Caco-2 (cell line): Measurements from ENCODE around the gene VTI1A. TPM values are rescaled to one million over a fixed set of nuclear protein-coding genes. Genes with fewer than 3 reads are reported as not detected.
"Not testable (repeated sequence)": the region's sequence is repeated elsewhere in the genome, so short reads cannot be mapped to it uniquely, and the experiment has no call there.

ENCODE experiments used
- BruUV-seq: library from RNA; stranded (reverse); fragments of 400-500 nt; replicated peaks from 2 replicates; lab custom pipeline; 2021; lab: Mats Ljungman, UMichigan
- CTCF ChIA-PET: fragments of 300-600 bp; sonication (Branson Sonifier 250); formaldehyde crosslinking; loops from one replicate; lab custom pipeline; 2022; ENCODE audit warnings: antibody characterized with exemption; lab: Charles Lee
- POLR2A ChIA-PET: fragments of 300-600 bp; sonication (Branson Sonifier 250); formaldehyde crosslinking; loops from one replicate; lab custom pipeline; 2022; ENCODE audit warnings: antibody characterized with exemption; lab: Charles Lee
- DNase-seq, 2 experiments: peaks; one replicate each; pipeline versions ENCODE4 v3.0.0 to v3.0.0-alpha.2; 2020 to 2022
- H3K27me3 ChIP-seq: replicated peaks from 2 replicates; pipeline ENCODE4 v1.6.0; 2011; ENCODE audit warnings: low read length; ENCODE audit not compliant: control insufficient read depth, insufficient read depth
- H3K36me3 ChIP-seq: 2 replicates; pipeline ENCODE4 v1.5.1; 2011; ENCODE audit warnings: low read length; ENCODE audit not compliant: control insufficient read depth, insufficient read depth
- H3K4me1 ChIP-seq: fragments of 250-450 bp; sonication (Bioruptor Pico); 2 replicates; pipeline ENCODE4 v1.5.1; 2020; ENCODE audit warnings: mild to moderate bottlenecking
- H3K4me3 ChIP-seq: 2 replicates; pipeline ENCODE4 v1.5.1; 2011; ENCODE audit warnings: low read depth, mild to moderate bottlenecking, control low read depth, low read length
- H3K9me3 ChIP-seq: fragments of 250-450 bp; sonication (Bioruptor Pico); 2 replicates; pipeline ENCODE4 v1.5.1; 2020; ENCODE audit warnings: mild to moderate bottlenecking, moderate library complexity
- H3K27ac Mint-ChIP-seq: one replicate; pipeline ENCODE4 v1.8.0; 2022; ENCODE audit warnings: mixed read lengths; ENCODE audit not compliant: unreplicated experiment
- H3K27me3 Mint-ChIP-seq: one replicate; pipeline ENCODE4 v1.8.0; 2022; ENCODE audit warnings: mixed read lengths; ENCODE audit not compliant: insufficient read depth, unreplicated experiment
- H3K36me3 Mint-ChIP-seq: one replicate; pipeline ENCODE4 v1.8.0; 2022; ENCODE audit warnings: mild to moderate bottlenecking, mixed read lengths; ENCODE audit not compliant: insufficient read depth, unreplicated experiment
- H3K4me1 Mint-ChIP-seq: one replicate; pipeline ENCODE4 v1.8.0; 2022; ENCODE audit warnings: low read depth, mixed read lengths; ENCODE audit not compliant: unreplicated experiment
- H3K4me3 Mint-ChIP-seq: one replicate; pipeline ENCODE4 v1.8.0; 2022; ENCODE audit warnings: mild to moderate bottlenecking, moderate library complexity, mixed read lengths; ENCODE audit not compliant: unreplicated experiment
- H3K9me3 Mint-ChIP-seq: one replicate; pipeline ENCODE4 v1.8.0; 2022; ENCODE audit warnings: mixed read lengths; ENCODE audit not compliant: unreplicated experiment
- CTCF ChIP-seq, 2 experiments: fragments of 200-600 bp in 1 of 2; IDR thresholded peaks; 1 replicate in 1 of 2; 2 replicates in 1 of 2; pipeline versions ENCODE4 v1.5.1 to v1.8.0; 2011 to 2022; ENCODE audit warnings: antibody characterized with exemption in 1 of 2, control low read depth in 1 of 2, inconsistent platforms in 1 of 2, low read depth in 1 of 2, low read length in 1 of 2, mild to moderate bottlenecking in 1 of 2, moderate library complexity in 1 of 2; ENCODE audit not compliant: insufficient read depth in 1 of 2, severe bottlenecking in 1 of 2, unreplicated experiment in 1 of 2
- intact Hi-C: fragments of 100-400 bp; cut with micrococcal nuclease; formaldehyde crosslinking; loops from one replicate; pipeline ENCODE4 v1.10.0; 2022; ENCODE audit not compliant: unreplicated experiment
- total RNA-seq: library from RNA; stranded (reverse); gene quantifications from 2 replicates; pipeline ENCODE4 v1.2.3, GENCODE V29; 2022

The VTI1A gene
- total RNA-seq, 1 experiment from 2014 or later = 45.6 TPM

GRCh38 chr10:112404617-112405016 is 42.4 kb upstream of the VTI1A start:
- Mint-ChIP-seq H3K4me3 (no peak overlapping the region), H3K9me3 (peaks cover 10% of the 10 kb centered on the region), H3K27ac (no peak overlapping the region), H3K27me3 (no peaks in the 10 kb centered on the region), H3K4me1 (peaks cover 28% of the 10 kb centered on the region), H3K36me3 (peaks cover 19% of the 10 kb centered on the region)
- no TSS peak for BruUV-seq
- intact Hi-C loops = loop anchor here (1.0 kb wide), 1 partner anchor 10 kb away; no protein-coding TSS in a partner anchor
- TF ChIP-seq CTCF (IDR thresholded peaks at IDR 0.05; ENCODE audit: insufficient read depth in 1 of 2, low read depth in 1 of 2, low read length in 1 of 2, severe bottlenecking in 1 of 2, unreplicated experiment in 1 of 2) = no peak
- Histone ChIP-seq H3K4me1 (peaks cover 21% of the 10 kb centered on the region), H3K4me3 (no peak overlapping the region), H3K27me3 (no peaks in the 10 kb centered on the region), H3K36me3 (peaks cover 3% of the 10 kb centered on the region), H3K9me3 (no peaks in the 10 kb centered on the region)
- ChIA-PET POLR2A (no interaction called here), CTCF (no interaction called here)
- DNase-seq = peak in 1 of 2 experiments; percentile 30

- POLR2A ChIA-PET, H3K4me3 Mint-ChIP-seq, H3K9me3 ChIP-seq, H3K4me3 ChIP-seq, H3K27ac Mint-ChIP-seq, CTCF ChIA-PET, H3K36me3 ChIP-seq, H3K27me3 ChIP-seq, H3K27me3 Mint-ChIP-seq, H3K9me3 Mint-ChIP-seq, intact Hi-C loops, DNase-seq, BruUV-seq: not testable (repeated sequence)
- peaks cover 21% of the 10 kb centered on the region for H3K4me1 ChIP-seq
- peaks cover 19% of the 10 kb centered on the region for H3K36me3 Mint-ChIP-seq
- H3K4me1 Mint-ChIP-seq = peaks cover 25% of the 10 kb centered on the region
Measured at GRCh38 chr10:112406806-112407205, 40.2 kb upstream of the VTI1A start.

GRCh38 chr10:112407696-112408095 is 39.3 kb upstream of the VTI1A start:
- peaks cover 1% of the 10 kb centered on the region for H3K36me3 ChIP-seq
- POLR2A ChIA-PET = no interaction called here
- H3K4me3 Mint-ChIP-seq = no peak overlapping the region
- intact Hi-C loops = no loop called here
- CTCF ChIA-PET = no interaction called here
- H3K4me1 ChIP-seq = peaks cover 19% of the 10 kb centered on the region
- H3K9me3 Mint-ChIP-seq = peaks cover 10% of the 10 kb centered on the region
- no peak overlapping the region for H3K4me3 ChIP-seq
- no peaks in the 10 kb centered on the region for H3K9me3 ChIP-seq
- peaks cover 19% of the 10 kb centered on the region for H3K36me3 Mint-ChIP-seq
- TF ChIP-seq CTCF (IDR thresholded peaks at IDR 0.05; ENCODE audit: insufficient read depth in 1 of 2, low read depth in 1 of 2, low read length in 1 of 2, severe bottlenecking in 1 of 2, unreplicated experiment in 1 of 2) = no peak
- H3K27me3 ChIP-seq = no peaks in the 10 kb centered on the region
- no peaks in the 10 kb centered on the region for H3K27me3 Mint-ChIP-seq
- peaks cover 23% of the 10 kb centered on the region for H3K4me1 Mint-ChIP-seq
- DNase-seq = no peak
- no peak overlapping the region for H3K27ac Mint-ChIP-seq
- no TSS peak for BruUV-seq

- Mint-ChIP-seq H3K9me3 (peaks cover 10% of the 10 kb centered on the region), H3K4me3 (no peak overlapping the region), H3K27me3 (no peaks in the 10 kb centered on the region), H3K27ac (no peak overlapping the region), H3K36me3 (peaks cover 20% of the 10 kb centered on the region), H3K4me1 (peaks cover 15% of the 10 kb centered on the region)
- Histone ChIP-seq H3K9me3 (no peaks in the 10 kb centered on the region), H3K36me3 (peaks cover 1% of the 10 kb centered on the region), H3K4me1 (peaks cover 8% of the 10 kb centered on the region), H3K4me3 (no peak overlapping the region), H3K27me3 (no peaks in the 10 kb centered on the region)
- TF ChIP-seq CTCF (IDR thresholded peaks at IDR 0.05; ENCODE audit: insufficient read depth in 1 of 2, low read depth in 1 of 2, low read length in 1 of 2, severe bottlenecking in 1 of 2, unreplicated experiment in 1 of 2) = no peak
- no TSS peak for BruUV-seq
- no peak for DNase-seq
- intact Hi-C loops = no loop called here
- ChIA-PET CTCF (no interaction called here), POLR2A (no interaction called here)
Measured at GRCh38 chr10:112409299-112409698, 37.7 kb upstream of the VTI1A start.
